Ishikawa (cell line): Measurements from ENCODE around the gene U2AF2.

Source experiments
- CEBPB ChIP-seq: IDR thresholded peaks from 2 replicates; pipeline ENCODE4 v1.6.1; 2012
- CREB1 ChIP-seq: IDR thresholded peaks from 2 replicates; pipeline ENCODE4 v1.6.1; 2012; ENCODE audit warnings: low read depth
- EGR1 ChIP-seq: IDR thresholded peaks from 2 replicates; pipeline ENCODE4 v1.6.1; 2012
- EP300 ChIP-seq: IDR thresholded peaks from 2 replicates; pipeline ENCODE4 v1.6.1; 2012; ENCODE audit warnings: borderline replicate concordance
- FOXM1 ChIP-seq: IDR thresholded peaks from 2 replicates; pipeline ENCODE4 v1.6.1; 2012; ENCODE audit warnings: low read depth, borderline replicate concordance
- NFIC ChIP-seq: IDR thresholded peaks from 2 replicates; pipeline ENCODE4 v1.6.1; 2012
- RAD21 ChIP-seq: IDR thresholded peaks from 2 replicates; pipeline ENCODE4 v1.6.1; 2012; ENCODE audit warnings: low read depth
- REST ChIP-seq: IDR thresholded peaks from 2 replicates; pipeline ENCODE4 v1.6.1; 2012; ENCODE audit warnings: low read depth, mild to moderate bottlenecking
- TAF1 ChIP-seq: IDR thresholded peaks from 2 replicates; pipeline ENCODE4 v1.6.1; 2012; ENCODE audit warnings: low read depth, mild to moderate bottlenecking
- TCF12 ChIP-seq: IDR thresholded peaks from 2 replicates; pipeline ENCODE4 v1.6.1; 2012; ENCODE audit warnings: low read depth
- TEAD4 ChIP-seq: IDR thresholded peaks from 2 replicates; pipeline ENCODE4 v1.6.1; 2012
- YY1 ChIP-seq: IDR thresholded peaks from 2 replicates; pipeline ENCODE4 v1.6.1; 2012; ENCODE audit warnings: low read depth
- ZBTB7A ChIP-seq: IDR thresholded peaks from 2 replicates; pipeline ENCODE4 v1.6.1; 2012; ENCODE audit warnings: low read depth
- TF ChIP-seq, protein P1 (sequence below): IDR thresholded peaks from 2 replicates; pipeline ENCODE4 v1.6.1; 2012
- TF ChIP-seq, protein P2 (sequence below): IDR thresholded peaks from 2 replicates; pipeline ENCODE4 v1.6.1; 2012

U2AF2 gene

GRCh38 chr19:55621205-55621672 lies 33.6 kb upstream of the U2AF2 start:
- no peak for TF ChIP-seq EGR1
- TF ChIP-seq EP300, result no peak
- no peak for TF ChIP-seq NFIC
- TF ChIP-seq CEBPB, result no peak
- no peak for TF ChIP-seq FOXM1
- no peak for TF ChIP-seq ZBTB7A
- TF ChIP-seq CREB1, result no peak
- no peak for TF ChIP-seq RAD21
- no peak for TF ChIP-seq TCF12
- no peak for TF ChIP-seq REST
- no peak for TF ChIP-seq TAF1
- TF ChIP-seq, protein P1, sequence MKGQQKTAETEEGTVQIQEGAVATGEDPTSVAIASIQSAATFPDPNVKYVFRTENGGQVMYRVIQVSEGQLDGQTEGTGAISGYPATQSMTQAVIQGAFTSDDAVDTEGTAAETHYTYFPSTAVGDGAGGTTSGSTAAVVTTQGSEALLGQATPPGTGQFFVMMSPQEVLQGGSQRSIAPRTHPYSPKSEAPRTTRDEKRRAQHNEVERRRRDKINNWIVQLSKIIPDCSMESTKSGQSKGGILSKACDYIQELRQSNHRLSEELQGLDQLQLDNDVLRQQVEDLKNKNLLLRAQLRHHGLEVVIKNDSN, result no peak

GRCh38 chr19:55621673-55622231 lies 33.1 kb upstream of the U2AF2 start:
- TF ChIP-seq TCF12, result no peak
- TF ChIP-seq FOXM1, result no peak
- no peak for TF ChIP-seq RAD21
- TF ChIP-seq YY1, result no peak
- no peak for TF ChIP-seq CREB1
- TF ChIP-seq CEBPB, result no peak
- TF ChIP-seq EGR1, result no peak

DNA sequence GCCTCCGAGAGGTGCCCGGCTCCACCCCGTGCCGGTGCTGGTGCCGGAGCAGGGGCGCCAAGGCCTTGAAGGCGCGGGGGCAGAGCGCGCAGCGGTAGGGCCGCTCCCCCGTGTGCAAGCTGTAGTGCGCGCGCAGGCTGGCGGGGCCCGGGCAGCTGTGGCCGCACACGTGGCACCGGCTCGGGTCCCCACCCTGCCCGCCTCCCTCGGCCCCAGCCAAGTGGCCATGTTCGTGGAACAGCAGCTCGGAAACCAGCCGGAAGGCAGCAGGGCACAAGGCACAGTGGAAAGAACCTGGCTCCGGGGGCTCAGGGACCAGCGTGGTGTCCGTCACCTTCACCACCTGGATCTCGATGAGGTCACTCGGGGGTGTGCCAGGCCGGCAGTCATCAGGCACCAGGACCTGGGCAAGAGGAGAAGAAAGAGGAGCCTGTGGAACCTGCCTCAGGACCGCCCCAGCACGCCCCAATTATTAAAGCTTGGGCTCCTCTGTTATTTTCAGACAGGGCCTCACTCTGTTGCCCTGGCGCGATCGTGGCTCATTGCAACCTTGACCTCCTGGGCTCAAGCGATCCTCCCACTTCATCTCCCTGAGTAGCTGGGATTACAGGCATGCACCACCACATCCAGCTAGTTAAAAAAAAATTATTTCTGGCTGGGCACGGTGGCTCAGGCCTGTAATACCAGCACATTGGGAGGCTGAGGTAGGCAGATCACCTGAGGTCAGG lies 32.4 kb upstream of the U2AF2 start:
- TF ChIP-seq CEBPB (no peak), EGR1 (no peak), RAD21 (no peak), NFIC (no peak), FOXM1 (no peak), TEAD4 (no peak), CREB1 (no peak), REST (no peak), TCF12 (no peak), TAF1 (no peak), YY1 (no peak)
- TF ChIP-seq, protein P1, result no peak
- TF ChIP-seq, protein P2, sequence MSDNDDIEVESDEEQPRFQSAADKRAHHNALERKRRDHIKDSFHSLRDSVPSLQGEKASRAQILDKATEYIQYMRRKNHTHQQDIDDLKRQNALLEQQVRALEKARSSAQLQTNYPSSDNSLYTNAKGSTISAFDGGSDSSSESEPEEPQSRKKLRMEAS, result no peak

DNA sequence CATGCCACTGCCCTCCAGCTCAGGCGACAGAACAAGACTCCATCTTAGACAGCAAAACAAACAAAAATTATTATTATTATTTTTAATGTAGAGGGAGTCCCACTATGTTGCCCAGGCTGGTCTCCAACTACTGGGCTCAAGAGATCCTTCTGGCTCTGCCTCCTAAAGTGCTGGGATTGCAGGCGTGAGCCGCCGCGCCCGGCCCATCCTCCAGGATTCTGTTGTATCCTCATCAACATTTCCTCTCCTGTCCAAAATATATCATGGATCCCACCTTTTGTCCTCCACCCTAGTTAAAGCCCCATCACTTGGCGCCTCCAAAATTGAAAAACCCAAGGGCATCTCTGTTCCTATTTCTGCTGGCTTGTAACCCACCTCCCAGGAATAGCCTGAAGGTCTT lies 31.7 kb upstream of the U2AF2 start:
- TF ChIP-seq TEAD4 (no peak), EP300 (no peak), FOXM1 (no peak), YY1 (no peak), EGR1 (no peak), REST (no peak), NFIC (no peak), TAF1 (no peak), ZBTB7A (no peak), CREB1 (no peak), RAD21 (no peak), TCF12 (no peak)
- TF ChIP-seq, protein P2, result no peak
- TF ChIP-seq, protein P1, result no peak
